ENCODE measurements around the gene CPXM1. TPM values are rescaled to one million over a fixed set of nuclear protein-coding genes. Genes with fewer than 3 reads are reported as not detected.

CPXM1 gene
- total RNA-seq, 1 donor from 2014 or later, result 218 TPM

DNA sequence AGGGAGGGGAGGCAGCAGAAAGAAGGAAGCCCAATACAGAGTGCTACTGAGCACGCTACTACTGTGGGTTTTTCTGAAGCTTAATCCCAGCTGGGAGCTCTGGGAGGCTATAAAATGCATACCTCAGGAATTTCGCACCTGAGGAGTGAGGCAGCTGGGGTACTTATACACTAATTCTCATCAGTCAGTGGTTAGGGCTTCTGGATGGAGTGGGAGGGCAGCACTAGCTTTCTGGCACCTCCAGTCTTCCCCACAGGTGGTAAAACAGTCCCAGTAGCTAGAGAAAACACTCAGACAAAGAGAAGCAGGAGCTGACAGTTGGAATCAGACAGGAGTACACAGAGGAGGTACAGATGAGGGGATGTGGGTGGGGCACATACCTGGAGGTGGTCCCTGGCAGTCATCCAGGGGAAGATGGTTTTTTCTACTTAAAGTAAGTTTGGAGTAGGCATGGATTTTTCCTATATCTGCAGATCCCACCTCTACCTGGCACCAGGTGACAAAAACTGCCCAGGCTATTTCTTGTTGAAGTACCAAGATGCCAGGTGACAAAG, 37.8 kb downstream of the CPXM1 start:
- no peak overlapping the region for H3K27ac Mint-ChIP-seq (ENCODE audit: unreplicated experiment)
- peaks cover 31% of the 10 kb centered on the region for H3K27me3 Mint-ChIP-seq (ENCODE audit: low read depth)
- DNase-seq (ENCODE audit: low read depth, low spot score), result no peak
- no peak overlapping the region for H3K4me3 Mint-ChIP-seq
- H3K4me1 Mint-ChIP-seq, result no peaks in the 10 kb centered on the region
- TF ChIP-seq, protein P1, sequence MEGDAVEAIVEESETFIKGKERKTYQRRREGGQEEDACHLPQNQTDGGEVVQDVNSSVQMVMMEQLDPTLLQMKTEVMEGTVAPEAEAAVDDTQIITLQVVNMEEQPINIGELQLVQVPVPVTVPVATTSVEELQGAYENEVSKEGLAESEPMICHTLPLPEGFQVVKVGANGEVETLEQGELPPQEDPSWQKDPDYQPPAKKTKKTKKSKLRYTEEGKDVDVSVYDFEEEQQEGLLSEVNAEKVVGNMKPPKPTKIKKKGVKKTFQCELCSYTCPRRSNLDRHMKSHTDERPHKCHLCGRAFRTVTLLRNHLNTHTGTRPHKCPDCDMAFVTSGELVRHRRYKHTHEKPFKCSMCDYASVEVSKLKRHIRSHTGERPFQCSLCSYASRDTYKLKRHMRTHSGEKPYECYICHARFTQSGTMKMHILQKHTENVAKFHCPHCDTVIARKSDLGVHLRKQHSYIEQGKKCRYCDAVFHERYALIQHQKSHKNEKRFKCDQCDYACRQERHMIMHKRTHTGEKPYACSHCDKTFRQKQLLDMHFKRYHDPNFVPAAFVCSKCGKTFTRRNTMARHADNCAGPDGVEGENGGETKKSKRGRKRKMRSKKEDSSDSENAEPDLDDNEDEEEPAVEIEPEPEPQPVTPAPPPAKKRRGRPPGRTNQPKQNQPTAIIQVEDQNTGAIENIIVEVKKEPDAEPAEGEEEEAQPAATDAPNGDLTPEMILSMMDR (conservative IDR thresholded peaks at IDR 0.05), result no peak
- no peaks in the 10 kb centered on the region for H3K9me3 Mint-ChIP-seq
- H3K36me3 Mint-ChIP-seq (ENCODE audit: low read depth), result no peaks in the 10 kb centered on the region

DNA sequence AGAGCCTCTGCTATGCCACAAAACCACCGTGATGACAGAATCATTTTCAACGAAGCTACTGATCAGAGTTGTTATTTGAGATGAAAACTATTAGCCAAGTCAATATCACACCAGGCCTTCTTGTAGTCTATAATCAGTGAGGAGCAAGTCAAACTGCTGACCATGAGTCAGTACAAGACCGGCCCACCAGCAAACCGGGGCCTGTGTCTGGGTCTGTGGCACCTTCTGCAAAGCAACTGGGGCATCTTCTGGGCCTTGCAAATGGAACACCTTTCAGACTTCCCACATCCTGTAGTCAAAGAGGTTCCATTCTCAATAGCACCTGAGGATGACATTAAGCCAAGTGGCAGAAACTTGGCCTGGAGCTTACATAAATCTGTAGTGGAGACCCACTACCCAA, 38.5 kb downstream of the CPXM1 start:
- H3K27ac Mint-ChIP-seq (ENCODE audit: unreplicated experiment), result no peak overlapping the region
- H3K36me3 Mint-ChIP-seq (ENCODE audit: low read depth), result no peaks in the 10 kb centered on the region
- no peaks in the 10 kb centered on the region for H3K9me3 Mint-ChIP-seq
- H3K4me3 Mint-ChIP-seq, result no peak overlapping the region
- TF ChIP-seq, protein P1 (conservative IDR thresholded peaks at IDR 0.05), result no peak
- DNase-seq (ENCODE audit: low read depth, low spot score), result no peak
- no peaks in the 10 kb centered on the region for H3K4me1 Mint-ChIP-seq
- peaks cover 24% of the 10 kb centered on the region for H3K27me3 Mint-ChIP-seq (ENCODE audit: low read depth)

DNA sequence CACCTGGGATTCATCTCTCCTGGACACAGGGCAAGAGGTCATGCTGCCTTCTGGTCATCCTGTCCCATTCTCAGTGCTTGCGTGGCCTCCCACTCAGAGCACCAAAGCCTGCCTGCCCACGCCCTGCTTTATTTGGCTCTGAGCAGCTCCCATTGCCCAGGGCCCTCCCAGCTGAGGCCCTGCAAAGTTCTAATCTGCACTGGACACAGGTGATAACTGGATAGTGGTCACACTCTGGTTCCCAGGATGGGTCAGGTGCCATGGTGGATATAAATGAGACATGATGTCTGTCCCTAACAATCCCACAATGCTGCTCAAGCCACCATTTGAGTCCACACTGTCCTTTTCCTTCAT, 39.5 kb downstream of the CPXM1 start:
- no peaks in the 10 kb centered on the region for H3K9me3 Mint-ChIP-seq
- H3K27me3 Mint-ChIP-seq (ENCODE audit: low read depth), result peaks cover 34% of the 10 kb centered on the region
- no peaks in the 10 kb centered on the region for H3K4me1 Mint-ChIP-seq
- no peak for DNase-seq (ENCODE audit: low read depth, low spot score)
- H3K27ac Mint-ChIP-seq (ENCODE audit: unreplicated experiment), result no peak overlapping the region
- no peak overlapping the region for H3K4me3 Mint-ChIP-seq
- H3K36me3 Mint-ChIP-seq (ENCODE audit: low read depth), result no peaks in the 10 kb centered on the region
- TF ChIP-seq, protein P1 (conservative IDR thresholded peaks at IDR 0.05), result no peak

DNA sequence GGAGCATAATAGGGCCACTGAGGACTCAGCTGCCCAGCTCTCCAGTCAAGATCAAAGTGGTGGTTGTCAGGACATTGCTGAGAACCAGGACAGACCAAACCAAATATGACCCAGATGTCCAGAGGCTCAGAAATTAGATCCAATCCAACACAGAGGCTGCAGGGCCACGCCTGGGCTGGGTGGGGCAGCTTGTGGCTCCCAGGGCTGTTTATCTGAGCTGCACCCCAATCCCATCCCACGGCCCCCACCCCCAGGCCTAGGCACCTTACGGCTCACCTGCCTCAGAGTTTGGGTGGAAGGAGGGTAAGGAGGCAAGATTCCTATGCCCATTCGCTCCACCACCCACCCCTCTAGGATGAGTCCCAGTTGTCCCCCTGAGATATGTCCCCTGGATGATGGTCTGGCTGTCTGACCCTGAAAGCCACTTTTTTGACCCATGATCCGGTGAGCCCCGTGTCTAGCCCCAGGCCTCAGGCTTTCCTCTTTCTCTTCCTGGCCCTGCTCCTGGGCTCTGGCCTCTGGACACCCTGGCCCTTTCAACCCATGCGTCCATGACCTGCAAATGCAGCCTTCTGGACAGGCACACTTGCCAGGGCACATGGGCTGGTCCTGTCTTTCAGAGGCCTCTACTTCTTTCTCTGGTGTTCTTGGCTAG, 40.0 kb downstream of the CPXM1 start:
- H3K9me3 Mint-ChIP-seq, result no peaks in the 10 kb centered on the region
- H3K4me1 Mint-ChIP-seq, result no peaks in the 10 kb centered on the region
- no peak overlapping the region for H3K4me3 Mint-ChIP-seq
- H3K27me3 Mint-ChIP-seq (ENCODE audit: low read depth), result peaks cover 36% of the 10 kb centered on the region
- no peak overlapping the region for H3K27ac Mint-ChIP-seq (ENCODE audit: unreplicated experiment)
- no peak for DNase-seq (ENCODE audit: low read depth, low spot score)
- TF ChIP-seq, protein P1 (conservative IDR thresholded peaks at IDR 0.05), result no peak
- no peaks in the 10 kb centered on the region for H3K36me3 Mint-ChIP-seq (ENCODE audit: low read depth)

DNA sequence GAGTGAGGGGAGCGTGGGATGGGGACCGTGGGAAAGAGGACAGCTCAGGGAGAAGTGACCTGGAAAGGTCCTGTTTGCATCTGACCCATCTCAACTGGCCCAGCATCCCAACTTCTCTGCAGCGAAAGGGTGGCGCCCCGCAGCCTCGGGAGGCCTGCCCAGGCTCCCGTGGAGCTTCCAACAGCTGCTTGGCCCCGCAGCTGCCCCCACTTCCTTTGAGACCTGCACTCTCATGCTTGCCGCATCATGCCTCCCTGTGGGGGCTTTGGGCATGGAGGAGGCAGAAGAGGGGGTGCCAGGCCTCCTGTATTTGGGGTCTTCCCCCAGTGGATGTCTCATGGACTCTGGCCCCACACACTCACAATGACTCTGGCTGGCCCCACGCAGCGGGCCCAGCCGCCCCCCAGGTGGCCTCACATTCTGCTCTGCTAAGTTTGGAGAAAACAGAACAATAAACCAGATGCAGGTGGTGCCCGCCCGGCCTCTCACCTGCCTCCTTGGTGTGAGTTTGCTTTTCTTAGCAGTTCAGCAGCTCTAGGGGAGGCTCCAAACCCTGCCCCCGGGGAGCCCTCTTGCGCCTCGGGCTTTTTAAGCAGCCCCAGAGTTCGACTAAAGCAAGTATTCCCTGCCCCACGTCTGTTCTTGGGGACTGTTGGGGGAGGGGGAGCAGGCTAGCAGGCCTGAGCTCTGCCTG, 40.7 kb downstream of the CPXM1 start:
- no peaks in the 10 kb centered on the region for H3K9me3 Mint-ChIP-seq
- no peaks in the 10 kb centered on the region for H3K4me1 Mint-ChIP-seq
- no peaks in the 10 kb centered on the region for H3K36me3 Mint-ChIP-seq (ENCODE audit: low read depth)
- H3K4me3 Mint-ChIP-seq, result no peak overlapping the region
- no peak for DNase-seq (ENCODE audit: low read depth, low spot score)
- peaks cover 39% of the 10 kb centered on the region for H3K27me3 Mint-ChIP-seq (ENCODE audit: low read depth)
- TF ChIP-seq, protein P1 (conservative IDR thresholded peaks at IDR 0.05), result no peak
- no peak overlapping the region for H3K27ac Mint-ChIP-seq (ENCODE audit: unreplicated experiment)

Data from neural crest cell (in vitro differentiated cells).